Adipocyte (in vitro differentiated cells): ENCODE results near the gene GXYLT1.
"Not testable (repeated sequence)": the region's sequence is repeated elsewhere in the genome, so short reads cannot be mapped to it uniquely, and the experiment has no call there.

ENCODE experiments used
- DNase-seq: peaks from one replicate; pipeline ENCODE4 v3.0.0-alpha.2; 2015; ENCODE audit warnings: low read depth
- H3K27me3 ChIP-seq: replicated peaks from 2 replicates; pipeline ENCODE4 v1.7.0; 2013; ENCODE audit warnings: mild to moderate bottlenecking, low read length, moderate library complexity; ENCODE audit not compliant: control insufficient read depth, insufficient read depth
- H3K36me3 ChIP-seq: 2 replicates; pipeline ENCODE4 v1.7.0; 2013; ENCODE audit warnings: low read length, mild to moderate bottlenecking, moderate library complexity; ENCODE audit not compliant: control insufficient read depth, insufficient read depth, severe bottlenecking
- H3K4me1 ChIP-seq: 2 replicates; pipeline ENCODE4 v1.7.0; 2013; ENCODE audit warnings: mild to moderate bottlenecking, low read length, moderate library complexity; ENCODE audit not compliant: control insufficient read depth, insufficient read depth
- H3K4me3 ChIP-seq: 2 replicates; pipeline ENCODE4 v1.7.0; 2013; ENCODE audit warnings: mild to moderate bottlenecking, low read length, moderate library complexity
- H3K9ac ChIP-seq: 2 replicates; pipeline ENCODE4 v1.7.0; 2013; ENCODE audit warnings: mild to moderate bottlenecking, low read length, moderate library complexity
- H3K9me3 ChIP-seq: 2 replicates; pipeline ENCODE4 v1.7.0; 2013; ENCODE audit warnings: mild to moderate bottlenecking, low read length, moderate library complexity; ENCODE audit not compliant: control insufficient read depth

GXYLT1 gene

GRCh38 chr12:42124764-42125387, 19.8 kb downstream of the GXYLT1 start:
- no peak for DNase-seq
- H3K4me3 ChIP-seq: no peak overlapping the region
- no peaks in the 10 kb centered on the region for H3K36me3 ChIP-seq
- H3K27me3 ChIP-seq: no peaks in the 10 kb centered on the region
- no peak overlapping the region for H3K9ac ChIP-seq
- peaks cover 2% of the 10 kb centered on the region for H3K4me1 ChIP-seq
- no peaks in the 10 kb centered on the region for H3K9me3 ChIP-seq

- no peaks in the 10 kb centered on the region for H3K27me3 ChIP-seq
Observed at GRCh38 chr12:42119085-42119633, 25.5 kb downstream of the GXYLT1 start.

GRCh38 chr12:42118136-42118879, 26.4 kb downstream of the GXYLT1 start:
- DNase-seq: no peak
- H3K9ac ChIP-seq: no peak overlapping the region

More at GRCh38 chr12:42119085-42119633, 25.5 kb downstream of the GXYLT1 start:
- Histone ChIP-seq H3K9ac (no peak overlapping the region), H3K4me3 (no peak overlapping the region), H3K9me3 (no peaks in the 10 kb centered on the region), H3K4me1 (peaks cover 10% of the 10 kb centered on the region), H3K36me3 (no peaks in the 10 kb centered on the region)
- peak; percentile 75 for DNase-seq

DNA sequence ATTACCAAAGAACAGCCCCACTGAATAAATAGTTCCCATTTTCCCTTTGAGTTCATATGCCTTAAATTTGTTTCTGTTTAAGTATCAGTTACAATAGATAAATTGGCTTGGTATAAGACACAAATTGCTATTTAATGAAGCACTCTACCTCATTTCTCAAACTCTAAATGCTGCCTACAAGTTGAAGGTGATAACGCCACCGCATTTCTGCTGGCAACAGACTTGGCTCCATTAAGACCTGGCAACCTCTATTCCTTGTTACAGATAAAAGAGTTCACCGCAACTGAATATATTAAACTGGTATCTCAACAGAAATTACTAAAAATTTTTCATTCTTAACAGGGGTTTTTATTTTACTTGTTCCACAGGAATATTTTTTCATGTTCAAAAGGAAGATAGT, 35.6 kb downstream of the GXYLT1 start:
- Histone ChIP-seq H3K27me3 (no peaks in the 10 kb centered on the region), H3K9ac (no peak overlapping the region), H3K9me3 (no peaks in the 10 kb centered on the region), H3K36me3 (no peaks in the 10 kb centered on the region), H3K4me1 (no peaks in the 10 kb centered on the region), H3K4me3 (no peak overlapping the region)
- DNase-seq: no peak

More at GRCh38 chr12:42118136-42118879, 26.4 kb downstream of the GXYLT1 start:
- Histone ChIP-seq H3K4me3 (no peak overlapping the region), H3K27me3 (no peaks in the 10 kb centered on the region), H3K4me1 (peaks cover 10% of the 10 kb centered on the region), H3K36me3 (no peaks in the 10 kb centered on the region), H3K9me3 (no peaks in the 10 kb centered on the region)

DNA sequence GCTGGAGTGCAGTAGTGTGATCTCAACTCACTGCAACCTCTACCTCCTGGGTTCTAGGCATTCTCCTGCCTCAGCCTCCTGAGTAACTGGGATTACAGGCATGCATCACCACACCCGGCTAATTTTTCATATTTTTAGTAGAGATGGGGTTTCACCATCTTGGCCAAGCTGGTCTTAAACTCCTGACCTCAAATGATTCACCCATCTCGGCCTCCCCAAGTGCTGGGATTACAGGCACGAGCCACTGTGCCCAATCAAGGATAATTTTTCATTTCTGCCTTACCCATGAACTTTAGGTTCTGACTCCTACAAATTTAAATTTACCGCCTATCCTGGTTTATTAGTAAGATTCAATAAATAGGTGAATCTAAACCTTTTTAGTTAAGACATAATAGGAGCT, 37.9 kb downstream of the GXYLT1 start:
- H3K9me3 ChIP-seq, H3K9ac ChIP-seq, H3K4me1 ChIP-seq, H3K4me3 ChIP-seq, H3K36me3 ChIP-seq, H3K27me3 ChIP-seq, DNase-seq: not testable (repeated sequence)

GRCh38 chr12:42104784-42105183, 39.9 kb downstream of the GXYLT1 start:
- no peaks in the 10 kb centered on the region for H3K36me3 ChIP-seq

GRCh38 chr12:42104087-42104486, 40.6 kb downstream of the GXYLT1 start:
- DNase-seq: peak; percentile 11
- H3K9me3 ChIP-seq: no peaks in the 10 kb centered on the region
- peak overlapping the region; percentile 1 for H3K9ac ChIP-seq
- no peaks in the 10 kb centered on the region for H3K27me3 ChIP-seq
- H3K36me3 ChIP-seq: no peaks in the 10 kb centered on the region
- no peak overlapping the region for H3K4me3 ChIP-seq
- peaks cover 8% of the 10 kb centered on the region for H3K4me1 ChIP-seq

More at GRCh38 chr12:42104784-42105183, 39.9 kb downstream of the GXYLT1 start:
- no peak for DNase-seq
- H3K4me1 ChIP-seq: peaks cover 8% of the 10 kb centered on the region
- H3K9me3 ChIP-seq: no peaks in the 10 kb centered on the region
- no peaks in the 10 kb centered on the region for H3K27me3 ChIP-seq
- H3K9ac ChIP-seq: no peak overlapping the region
- no peak overlapping the region for H3K4me3 ChIP-seq

DNA sequence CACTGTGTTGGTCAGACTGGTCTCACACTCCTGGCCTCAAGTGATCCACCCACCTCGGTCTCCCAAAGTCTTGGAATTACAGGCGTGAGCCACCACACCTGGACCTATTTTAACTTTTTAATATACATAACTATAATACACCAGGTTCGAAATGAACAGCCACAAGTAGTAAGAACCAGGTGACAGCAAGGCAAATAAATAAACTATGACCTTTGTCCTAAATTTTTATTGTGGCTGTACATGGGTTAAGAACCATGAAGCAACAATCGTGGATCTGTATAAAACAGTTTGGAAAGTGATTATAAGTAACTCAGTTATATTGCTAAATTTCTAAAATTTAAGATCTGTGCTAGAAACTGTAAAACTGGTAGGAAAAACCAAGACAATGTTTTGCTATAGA, 41.5 kb downstream of the GXYLT1 start:
- no peak for DNase-seq
- Histone ChIP-seq H3K9me3 (no peaks in the 10 kb centered on the region), H3K9ac (no peak overlapping the region), H3K4me3 (no peak overlapping the region), H3K36me3 (no peaks in the 10 kb centered on the region), H3K27me3 (no peaks in the 10 kb centered on the region), H3K4me1 (peaks cover 8% of the 10 kb centered on the region)

DNA sequence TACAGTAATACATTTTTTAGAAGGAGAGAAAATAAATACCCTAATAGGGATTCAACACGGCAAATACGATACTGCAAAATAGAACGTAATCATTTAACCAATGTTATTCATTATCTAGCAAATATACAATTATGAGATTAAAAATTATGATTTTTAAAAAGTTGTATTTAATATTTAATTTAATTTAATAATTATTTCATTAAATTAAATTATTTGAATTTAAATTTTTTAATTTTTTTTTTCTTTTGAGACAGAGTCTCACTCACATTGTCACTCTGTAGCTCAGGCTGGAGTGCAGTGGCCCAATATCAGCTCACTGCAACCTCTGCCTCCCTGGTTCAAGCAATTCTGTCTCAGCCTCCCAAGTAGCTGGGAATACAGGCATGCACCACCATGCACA, 42.0 kb downstream of the GXYLT1 start:
- Histone ChIP-seq H3K36me3 (no peaks in the 10 kb centered on the region), H3K9me3 (no peaks in the 10 kb centered on the region), H3K4me1 (peaks cover 8% of the 10 kb centered on the region), H3K9ac (no peak overlapping the region), H3K27me3 (no peaks in the 10 kb centered on the region), H3K4me3 (no peak overlapping the region)
- DNase-seq: no peak

GRCh38 chr12:42099433-42099832, 45.2 kb downstream of the GXYLT1 start:
- peaks cover 16% of the 10 kb centered on the region for H3K36me3 ChIP-seq
- no peak for DNase-seq
- no peaks in the 10 kb centered on the region for H3K9me3 ChIP-seq
- H3K9ac ChIP-seq: no peak overlapping the region
- H3K4me1 ChIP-seq: peaks cover 8% of the 10 kb centered on the region
- no peak overlapping the region for H3K4me3 ChIP-seq
- no peaks in the 10 kb centered on the region for H3K27me3 ChIP-seq

GRCh38 chr12:42097971-42098370, 46.7 kb downstream of the GXYLT1 start:
- H3K9me3 ChIP-seq: no peaks in the 10 kb centered on the region
- H3K36me3 ChIP-seq: peaks cover 16% of the 10 kb centered on the region
- DNase-seq: no peak

More at GRCh38 chr12:42097971-42098370, 46.7 kb downstream of the GXYLT1 start:
- Histone ChIP-seq H3K27me3 (no peaks in the 10 kb centered on the region), H3K4me1 (no peaks in the 10 kb centered on the region), H3K4me3 (peak overlapping the region; percentile 43), H3K9ac (no peak overlapping the region)
